Transverse colon (tissue), 4 donors: ENCODE data around the gene C2orf78. TPM values are rescaled to one million over a fixed set of nuclear protein-coding genes. Genes with fewer than 3 reads are reported as not detected.

Experiments
- DNase-seq: peaks from one replicate; pipeline ENCODE4 v3.0.0-alpha.2; 2019
- H3K27ac ChIP-seq, 4 donors: fragments of 200-600 bp; sonication (generic); 2 replicates each; pipeline ENCODE4 v1.5.1; 2016 to 2018; ENCODE audit warnings: inconsistent platforms in 4 of 4
- H3K27me3 ChIP-seq: fragments of 200-600 bp; sonication (generic); 2 replicates; pipeline ENCODE4 v1.5.1; 2017; ENCODE audit warnings: inconsistent platforms
- H3K36me3 ChIP-seq, 4 donors: fragments of 200-600 bp; sonication (generic); 2 replicates each; pipeline ENCODE4 v1.5.1; 2017 to 2019; ENCODE audit warnings: inconsistent platforms in 4 of 4
- H3K4me1 ChIP-seq, 4 donors: fragments of 200-600 bp; sonication (generic); 2 replicates each; pipeline ENCODE4 v1.5.1; 2017 to 2020; ENCODE audit warnings: inconsistent platforms in 4 of 4
- H3K4me3 ChIP-seq, 4 donors: fragments of 200-600 bp; sonication (generic); 1 replicate in 1 of 4; 2 replicates in 3 of 4; pipeline versions ENCODE4 v1.5.1 to v1.6.1; 2017 to 2019; ENCODE audit warnings: inconsistent platforms in 4 of 4
- H3K9me3 ChIP-seq, 2 donors: fragments of 200-600 bp; sonication (generic); 2 replicates each; pipeline ENCODE4 v1.5.1; 2017 to 2019; ENCODE audit warnings: inconsistent platforms in 2 of 2
- CTCF ChIP-seq, 5 experiments: fragments of 200-600 bp in 3 of 5; fragments of 450-650 bp in 2 of 5; sonication (generic) in 3 of 5; IDR thresholded peaks; 1 replicate in 2 of 5; 2 replicates in 3 of 5; pipeline ENCODE4 v1.5.1; 2016 to 2017; ENCODE audit warnings: antibody characterized with exemption in 5 of 5, inconsistent platforms in 3 of 5, mild to moderate bottlenecking in 2 of 5, moderate library complexity in 1 of 5
- EP300 ChIP-seq: sonication (generic); formaldehyde crosslinking; IDR thresholded peaks from one replicate; pipeline ENCODE4 v1.6.1; 2017; ENCODE audit warnings: antibody characterized with exemption, low read depth
- POLR2A ChIP-seq: fragments of 450-650 bp; IDR thresholded peaks from one replicate; pipeline ENCODE4 v1.6.1; 2016; ENCODE audit warnings: antibody characterized with exemption, mild to moderate bottlenecking, moderate library complexity
- POLR2AphosphoS5 ChIP-seq, 3 donors: sonication (generic); formaldehyde crosslinking; IDR thresholded peaks; one replicate each; pipeline ENCODE4 v1.6.1; 2016; ENCODE audit warnings: antibody characterized with exemption in 3 of 3
- WGBS, 2 donors: methylation state at CpG; one replicate each; pipeline ENCODE4 v1.1.5; 2018; ENCODE audit warnings: low coverage in 1 of 2; 5-methylcytosine and 5-hydroxymethylcytosine counted together
- in situ Hi-C, 4 donors: fragments of 200-750 bp; cut with MboI; loops; one replicate each; pipeline versions ENCODE4 v1.15.0 to v1.15.1; 2017; ENCODE audit warnings: low sequenced_read_pairs in 3 of 4, low pct_ligation_motif_present in 1 of 4, low pct_unique_long_range_greater_than_20kb in 1 of 4
- intact Hi-C: fragments of 100-400 bp; cut with DNase I; formaldehyde crosslinking; loops from one replicate; pipeline ENCODE4 v1.15.1; 2023; ENCODE audit warnings: low total_unique reads
- total RNA-seq, 4 donors: library from RNA; depleted of rRNA; stranded (reverse); fragments of >200 nt; gene quantifications; one replicate each; pipeline ENCODE4 v1.1.0, GENCODE V29; 2016

C2orf78 gene
- total RNA-seq, 4 donors from 2014 or later = not detected

- Histone ChIP-seq H3K27ac (peak overlapping the region; percentile 55 to 95 (median 81)), H3K4me1 (peaks cover 4 to 57% (median 21%) of the 10 kb centered on the region in 4 donors), H3K27me3 (no peaks in the 10 kb centered on the region), H3K36me3 (no peaks in the 10 kb centered on the region), H3K9me3 (no peaks in the 10 kb centered on the region), H3K4me3 (no peak overlapping the region)
- no peak for TF ChIP-seq EP300
- no peak for DNase-seq
- in situ Hi-C loops = loop anchor here in 3 of 4 donors (25.0 kb wide), 2 partner anchors 148 to 298 kb away; partner anchors contain the start of genes BOLA3 (in 2 of the 3) and TET3 (in 1 of the 3)
- intact Hi-C loops = loop anchor here (10.0 kb wide), 1 partner anchor 56 kb away; the partner anchor contains the start of gene ACTG2
- WGBS, 2 donors = 50 to 55% methylated on average over 1 to 2 of the region's 2 CpGs
Observed at GRCh38 chr2:73838889-73839534, 55.0 kb downstream of the C2orf78 start.

- Histone ChIP-seq H3K4me1 (peaks cover 4 to 57% (median 21%) of the 10 kb centered on the region in 4 donors), H3K4me3 (no peak overlapping the region), H3K9me3 (no peaks in the 10 kb centered on the region), H3K27me3 (no peaks in the 10 kb centered on the region), H3K27ac (peak overlapping the region; percentile 55 to 95 (median 81)), H3K36me3 (peaks cover 0 to 5% (median 2%) of the 10 kb centered on the region in 4 donors)
- WGBS, 2 donors = 69 to 70% methylated on average over 3 of the region's 3 CpGs
- no peak for TF ChIP-seq CTCF (IDR thresholded peaks at IDR 0.05)
- TF ChIP-seq POLR2AphosphoS5 (IDR thresholded peaks at IDR 0.05) = no peak
- no peak for TF ChIP-seq POLR2A
- no peak for TF ChIP-seq EP300
- intact Hi-C loops = loop anchor here (10.0 kb wide), 1 partner anchor 55 kb away; the partner anchor contains the start of gene ACTG2
- in situ Hi-C loops = loop anchor here in 3 of 4 donors (25.0 kb wide), 2 partner anchors 147 to 297 kb away; partner anchors contain the start of genes BOLA3 (in 2 of the 3) and TET3 (in 1 of the 3)
- no peak for DNase-seq
Observed at GRCh38 chr2:73839653-73840411, 55.8 kb downstream of the C2orf78 start.

- Histone ChIP-seq H3K4me3 (no peak overlapping the region), H3K27me3 (no peaks in the 10 kb centered on the region), H3K4me1 (peaks cover 4 to 49% (median 21%) of the 10 kb centered on the region in 4 donors), H3K36me3 (peaks cover 0 to 27% (median 12%) of the 10 kb centered on the region in 4 donors), H3K9me3 (no peaks in the 10 kb centered on the region), H3K27ac (peak overlapping the region; percentile 56 to 95 (median 71))
- DNase-seq = peak; percentile 47
- 45 to 55% methylated on average over 5 of the region's 5 CpGs for WGBS, 2 donors
- intact Hi-C loops (no loop called here), in situ Hi-C loops (loop anchor here in 3 of 4 donors (25.0 kb wide), 2 partner anchors 145 to 295 kb away; partner anchors contain the start of genes BOLA3 (in 2 of the 3) and TET3 (in 1 of the 3))
- TF ChIP-seq POLR2A (no peak), CTCF (IDR thresholded peaks at IDR 0.05) (no peak), POLR2AphosphoS5 (IDR thresholded peaks at IDR 0.05) (peak in 1 of 3 donors; percentile 22)
Observed at GRCh38 chr2:73841912-73842738, 58.1 kb downstream of the C2orf78 start.

GRCh38 chr2:73842739-73843019, 58.7 kb downstream of the C2orf78 start:
- no peaks in the 10 kb centered on the region for H3K9me3 ChIP-seq
- in situ Hi-C loops = loop anchor here in 3 of 4 donors (25.0 kb wide), 2 partner anchors 145 to 295 kb away; partner anchors contain the start of genes BOLA3 (in 2 of the 3) and TET3 (in 1 of the 3)
- TF ChIP-seq POLR2A = no peak
- 50 to 75% methylated on average over 1 of the region's 1 CpG for WGBS, 2 donors
- H3K27ac ChIP-seq = peak overlapping the region; percentile 56 to 95 (median 71)
- intact Hi-C loops = no loop called here
- no peaks in the 10 kb centered on the region for H3K27me3 ChIP-seq
- no peak overlapping the region for H3K4me3 ChIP-seq
- H3K4me1 ChIP-seq = peaks cover 4 to 48% (median 21%) of the 10 kb centered on the region in 4 donors
- H3K36me3 ChIP-seq = peaks cover 0 to 32% (median 15%) of the 10 kb centered on the region in 4 donors
- DNase-seq = no peak
